B cell (primary cell): ENCODE measurements around the gene ZSWIM3. TPM values are rescaled to one million over a fixed set of nuclear protein-coding genes. Genes with fewer than 3 reads are reported as not detected.

Experiments used
- ATAC-seq: fragments of 200-7000 bp; cut with Tn5 transposase; one replicate; pipeline ENCODE4 v1.10.0; 2021; ENCODE audit warnings: low read depth, mild to moderate bottlenecking, moderate number of reproducible peaks, moderate library complexity
- CTCF ChIA-PET: fragments of 350-600 bp; sonication (Branson Sonifier 250); formaldehyde crosslinking; loops from one replicate; lab custom pipeline; 2021; ENCODE audit warnings: antibody characterized with exemption, inconsistent platforms; lab: Charles Lee
- POLR2A ChIA-PET: fragments of 350-600 bp; sonication (Branson Sonifier 250); formaldehyde crosslinking; loops from one replicate; lab custom pipeline; 2021; ENCODE audit warnings: antibody characterized with exemption; lab: Charles Lee
- DNase-seq: peaks from one replicate; pipeline ENCODE4 v3.0.0; 2013
- H2AFZ ChIP-seq: 2 replicates; pipeline ENCODE4 v1.6.1; 2012; ENCODE audit warnings: mild to moderate bottlenecking, low read depth, low read length; ENCODE audit not compliant: insufficient read depth, poor library complexity, severe bottlenecking
- H3K27ac ChIP-seq, 2 donors: 1 replicate in 1 of 2; 2 replicates in 1 of 2; pipeline ENCODE4 v1.5.1; 2012 to 2013; ENCODE audit warnings: low read length in 2 of 2, mild to moderate bottlenecking in 2 of 2, moderate library complexity in 1 of 2
- H3K27me3 ChIP-seq, 4 experiments: fragments of 200-600 bp in 1 of 4; sonication (generic) in 1 of 4; replicated peaks in 1 of 4; 1 replicate in 2 of 4; 2 replicates in 2 of 4; pipeline versions ENCODE4 v1.6.1 to v1.7.0; 2013 to 2016; ENCODE audit warnings: low read length in 3 of 4, mild to moderate bottlenecking in 2 of 4, mixed read lengths in 1 of 4, moderate library complexity in 1 of 4; ENCODE audit not compliant: insufficient read depth in 4 of 4, control insufficient read depth in 3 of 4; ENCODE audit errors: control extremely low read depth in 1 of 4
- H3K36me3 ChIP-seq, 2 experiments: replicated peaks in 1 of 2; 1 replicate in 1 of 2; 2 replicates in 1 of 2; pipeline versions ENCODE4 v1.6.1 to v1.7.1; 2013; ENCODE audit warnings: low read length in 1 of 2; ENCODE audit not compliant: insufficient read depth in 2 of 2, control insufficient read depth in 1 of 2; ENCODE audit errors: control extremely low read depth in 1 of 2, extremely low read depth in 1 of 2
- H3K4me1 ChIP-seq, 2 donors: fragments of 200-600 bp in 1 of 2; sonication (generic) in 1 of 2; 1 replicate in 1 of 2; 2 replicates in 1 of 2; pipeline versions ENCODE4 v1.5.1 to v1.6.1; 2013 to 2017; ENCODE audit warnings: low read length in 2 of 2; ENCODE audit not compliant: control insufficient read depth in 2 of 2, insufficient read depth in 2 of 2
- H3K4me2 ChIP-seq: replicated peaks from 2 replicates; pipeline ENCODE3; 2012; ENCODE audit warnings: mild to moderate bottlenecking, low read depth, low read length; ENCODE audit not compliant: poor library complexity, severe bottlenecking
- H3K4me3 ChIP-seq, 5 experiments: fragments of 200-600 bp in 1 of 5; sonication (generic) in 1 of 5; 1 replicate in 3 of 5; 2 replicates in 2 of 5; pipeline versions ENCODE4 v1.5.1 to v1.7.0; 2011 to 2016; ENCODE audit warnings: low read length in 4 of 5, mild to moderate bottlenecking in 4 of 5, low read depth in 2 of 5, control low read depth in 1 of 5, moderate library complexity in 1 of 5; ENCODE audit not compliant: insufficient read depth in 1 of 5; ENCODE audit errors: control extremely low read depth in 1 of 5, extremely low read depth in 1 of 5
- H3K79me2 ChIP-seq: fragments of 200-600 bp; sonication (generic); one replicate; pipeline ENCODE4 v1.6.0; 2016; ENCODE audit warnings: low read length; ENCODE audit not compliant: control insufficient read depth, insufficient read depth
- H3K9ac ChIP-seq: fragments of 200-600 bp; sonication (generic); 2 replicates; pipeline ENCODE4 v1.6.1; 2017; ENCODE audit warnings: mild to moderate bottlenecking, low read length, moderate library complexity
- H3K9me3 ChIP-seq, 3 donors: one replicate each; pipeline versions ENCODE4 v1.6.1 to v1.7.1; 2013; ENCODE audit warnings: low read length in 2 of 3; ENCODE audit not compliant: control insufficient read depth in 2 of 3, insufficient read depth in 1 of 3; ENCODE audit errors: control extremely low read depth in 1 of 3
- H4K20me1 ChIP-seq: 2 replicates; pipeline ENCODE4 v1.6.0; 2012; ENCODE audit warnings: mild to moderate bottlenecking, low read length; ENCODE audit not compliant: insufficient read depth, control insufficient read depth, poor library complexity, severe bottlenecking
- H3K27ac Mint-ChIP-seq: one replicate; pipeline ENCODE4 v1.8.0; 2021; ENCODE audit warnings: mixed read lengths
- H3K27me3 Mint-ChIP-seq: one replicate; pipeline ENCODE4 v1.8.0; 2021; ENCODE audit warnings: mixed read lengths
- H3K4me1 Mint-ChIP-seq: one replicate; pipeline ENCODE4 v1.8.0; 2021; ENCODE audit warnings: mixed read lengths
- H3K4me3 Mint-ChIP-seq: one replicate; pipeline ENCODE4 v1.8.0; 2021; ENCODE audit warnings: mixed read lengths
- H3K9me3 Mint-ChIP-seq: one replicate; pipeline ENCODE4 v1.8.0; 2022; ENCODE audit warnings: mixed read lengths; ENCODE audit not compliant: insufficient read depth
- EZH2 ChIP-seq: IDR thresholded peaks from 2 replicates; pipeline ENCODE4 v1.6.1; 2012; ENCODE audit warnings: borderline replicate concordance, low read depth, mild to moderate bottlenecking, moderate library complexity, low read length; ENCODE audit not compliant: insufficient read depth, poor library complexity, severe bottlenecking
- WGBS: methylation state at CpG from one replicate; pipeline ENCODE4 v1.1.5; 2013; ENCODE audit warnings: missing lambda C conversion rate; ENCODE audit not compliant: insufficient coverage; 5-methylcytosine and 5-hydroxymethylcytosine counted together
- intact Hi-C: fragments of 100-400 bp; cut with micrococcal nuclease; formaldehyde crosslinking; loops from one replicate; pipeline ENCODE4 v1.10.0; 2022
- polyA plus RNA-seq: library from polyadenylated mRNA; depleted of rRNA; stranded (reverse); fragments of >200 nt; gene quantifications from 2 replicates; pipeline ENCODE4 v1.2.3, GENCODE V29; 2012
- total RNA-seq, 2 donors: library from RNA; stranded (reverse); fragments of 120-200 nt in 1 of 2; gene quantifications; 1 replicate in 1 of 2; 2 replicates in 1 of 2; pipeline versions ENCODE4 v1.2.3 to v1.2.4, GENCODE V29; 2013 to 2022
- TF ChIP-seq, protein P1 (sequence below): fragments of 200-600 bp; IDR thresholded peaks from one replicate; pipeline ENCODE4 v1.8.0; 2022; ENCODE audit warnings: antibody characterized with exemption, mild to moderate bottlenecking

ZSWIM3 gene
- total and polyA plus RNA-seq, 2 donors (not counting 1 experiment from before 2014, with no cell fraction given) = 4.0 to 7.1 TPM

DNA sequence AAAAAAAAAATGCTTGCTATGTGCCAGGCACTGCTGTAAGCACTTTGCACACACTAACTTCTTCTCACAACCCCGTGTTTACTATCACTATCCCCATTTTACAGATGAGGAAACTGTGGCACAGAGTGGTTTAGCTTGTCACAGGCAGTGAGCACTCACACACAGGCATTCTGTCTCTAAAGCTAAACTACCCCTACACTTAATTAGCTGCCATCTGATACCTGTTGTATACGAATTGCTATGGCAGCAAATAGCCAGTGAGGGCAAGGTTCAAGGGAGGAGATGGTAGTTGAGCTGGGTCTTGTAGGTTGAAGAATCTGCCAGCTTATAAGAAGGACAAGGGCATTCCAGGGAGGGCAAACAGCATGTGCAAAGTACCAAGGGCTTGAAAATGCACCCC is 35.5 kb upstream of the ZSWIM3 start:
- no peak overlapping the region for H3K9ac ChIP-seq
- no peak overlapping the region for H3K27ac ChIP-seq
- ChIA-PET CTCF (interaction anchor here (1.0 to 4.8 kb wide), 4 partner anchors 21 to 140 kb away, joined by 3 to 20 read pairs (median 3); no protein-coding TSS in a partner anchor), POLR2A (interaction anchor here (0.6 kb wide), 1 partner anchor 285 kb away, joined by 4 read pairs; no protein-coding TSS in a partner anchor)
- ATAC-seq (no peak), DNase-seq (no peak)
- no peak overlapping the region for H3K4me3 ChIP-seq
- peaks cover 0 to 2% (median 0%) of the 10 kb centered on the region in 3 donors for H3K9me3 ChIP-seq
- Mint-ChIP-seq H3K4me3 (peak overlapping the region; percentile 2), H3K9me3 (no peaks in the 10 kb centered on the region), H3K27me3 (peaks cover 23% of the 10 kb centered on the region), H3K27ac (no peak overlapping the region), H3K4me1 (peaks cover 21% of the 10 kb centered on the region)
- H4K20me1 ChIP-seq = no peaks in the 10 kb centered on the region
- H3K27me3 ChIP-seq = peaks cover 0 to 21% (median 9%) of the 10 kb centered on the region in 4 experiments
- H3K4me2 ChIP-seq = no peak overlapping the region
- WGBS = 100% methylated on average over 1 of the region's 2 CpGs
- H3K36me3 ChIP-seq = no peaks in the 10 kb centered on the region
- peaks cover 17 to 23% of the 10 kb centered on the region in 2 donors for H3K4me1 ChIP-seq
- no peak overlapping the region for H2AFZ ChIP-seq
- no peak for TF ChIP-seq EZH2
- TF ChIP-seq, protein P1, sequence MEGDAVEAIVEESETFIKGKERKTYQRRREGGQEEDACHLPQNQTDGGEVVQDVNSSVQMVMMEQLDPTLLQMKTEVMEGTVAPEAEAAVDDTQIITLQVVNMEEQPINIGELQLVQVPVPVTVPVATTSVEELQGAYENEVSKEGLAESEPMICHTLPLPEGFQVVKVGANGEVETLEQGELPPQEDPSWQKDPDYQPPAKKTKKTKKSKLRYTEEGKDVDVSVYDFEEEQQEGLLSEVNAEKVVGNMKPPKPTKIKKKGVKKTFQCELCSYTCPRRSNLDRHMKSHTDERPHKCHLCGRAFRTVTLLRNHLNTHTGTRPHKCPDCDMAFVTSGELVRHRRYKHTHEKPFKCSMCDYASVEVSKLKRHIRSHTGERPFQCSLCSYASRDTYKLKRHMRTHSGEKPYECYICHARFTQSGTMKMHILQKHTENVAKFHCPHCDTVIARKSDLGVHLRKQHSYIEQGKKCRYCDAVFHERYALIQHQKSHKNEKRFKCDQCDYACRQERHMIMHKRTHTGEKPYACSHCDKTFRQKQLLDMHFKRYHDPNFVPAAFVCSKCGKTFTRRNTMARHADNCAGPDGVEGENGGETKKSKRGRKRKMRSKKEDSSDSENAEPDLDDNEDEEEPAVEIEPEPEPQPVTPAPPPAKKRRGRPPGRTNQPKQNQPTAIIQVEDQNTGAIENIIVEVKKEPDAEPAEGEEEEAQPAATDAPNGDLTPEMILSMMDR = no peak
- intact Hi-C loops = no loop called here
- H3K79me2 ChIP-seq = no peaks in the 10 kb centered on the region

DNA sequence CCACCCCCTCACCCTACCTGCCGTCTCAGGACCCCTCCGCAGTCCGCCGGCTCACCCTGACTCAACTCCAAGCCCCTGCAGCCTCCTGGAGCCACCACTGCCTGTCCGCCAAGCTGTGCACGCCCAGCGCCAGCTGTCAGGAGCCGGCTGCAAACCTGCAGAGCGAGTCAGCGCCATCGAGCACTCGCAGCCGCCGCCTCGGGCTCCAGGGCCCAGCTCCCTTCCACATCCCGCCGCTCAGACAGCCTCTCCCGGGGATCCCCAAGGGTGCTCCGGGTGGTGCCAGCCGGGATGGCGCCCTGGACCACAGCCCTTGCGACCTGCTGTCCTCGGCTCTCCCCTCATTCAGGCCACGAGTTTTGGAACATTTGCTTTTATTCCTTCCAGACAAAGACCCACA is 34.6 kb upstream of the ZSWIM3 start:
- Histone ChIP-seq H3K9ac (no peak overlapping the region), H3K27me3 (peaks cover 0 to 21% (median 9%) of the 10 kb centered on the region in 4 experiments), H3K4me2 (peak overlapping the region; percentile 80), H2AFZ (peak overlapping the region; percentile 46), H3K27ac (no peak overlapping the region), H3K4me3 (no peak overlapping the region), H3K36me3 (no peaks in the 10 kb centered on the region), H3K9me3 (peaks cover 0 to 2% (median 0%) of the 10 kb centered on the region in 3 donors), H4K20me1 (no peaks in the 10 kb centered on the region), H3K79me2 (no peaks in the 10 kb centered on the region), H3K4me1 (peaks cover 17 to 23% of the 10 kb centered on the region in 2 donors)
- DNase-seq (peak; percentile 32), ATAC-seq (peak; percentile 20)
- no peaks in the 10 kb centered on the region for H3K9me3 Mint-ChIP-seq
- POLR2A ChIA-PET = no interaction called here
- no peak overlapping the region for H3K27ac Mint-ChIP-seq
- intact Hi-C loops = no loop called here
- H3K4me3 Mint-ChIP-seq = peak overlapping the region; percentile 34
- peaks cover 23% of the 10 kb centered on the region for H3K27me3 Mint-ChIP-seq
- CTCF ChIA-PET = interaction anchor here (1.2 to 4.8 kb wide), 3 partner anchors 10 to 139 kb away, joined by 3 to 20 read pairs (median 5); no protein-coding TSS in a partner anchor
- no peak for TF ChIP-seq EZH2
- TF ChIP-seq, protein P1 = no peak
- H3K4me1 Mint-ChIP-seq = peaks cover 21% of the 10 kb centered on the region
- WGBS = 15% methylated on average over 23 of the region's 24 CpGs
